Coronary artery (tissue), 2 donors: ENCODE measurements around the gene EPN3.

Source experiments
- DNase-seq: peaks from one replicate; pipeline ENCODE4 v3.0.0-alpha.2; 2017; ENCODE audit warnings: low spot score
- H3K27ac ChIP-seq, 2 donors: fragments of 200-600 bp; sonication (generic); one replicate each; pipeline ENCODE4 v1.5.1; 2016 to 2019
- H3K4me3 ChIP-seq: fragments of 200-600 bp; sonication (generic); 2 replicates; pipeline ENCODE4 v1.5.1; 2016; ENCODE audit warnings: mild to moderate bottlenecking, moderate library complexity
- TF ChIP-seq, protein P1 (sequence below): fragments of 200-600 bp; sonication (generic); IDR thresholded peaks from one replicate; pipeline ENCODE4 v1.5.1; 2019; ENCODE audit warnings: antibody characterized with exemption

EPN3 gene

DNA sequence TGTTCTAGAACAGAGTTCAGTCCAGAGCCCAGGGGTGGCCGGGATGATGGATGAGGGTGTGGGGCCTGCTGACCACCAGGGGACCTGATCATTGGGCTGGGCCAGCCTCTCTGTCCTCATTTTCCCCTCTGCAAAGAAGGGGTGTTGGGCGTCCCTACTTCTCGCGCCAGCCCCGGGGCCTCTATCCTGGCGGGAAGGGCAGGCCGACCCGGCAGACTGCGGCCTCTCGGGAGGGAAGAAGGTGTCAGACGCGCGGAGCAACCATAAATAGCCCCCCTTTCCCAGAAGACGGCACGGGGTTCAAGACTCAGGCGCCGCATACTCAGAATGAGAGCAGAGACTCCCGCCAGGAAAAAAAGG lies 26.0 kb downstream of the EPN3 start:
- TF ChIP-seq, protein P1, sequence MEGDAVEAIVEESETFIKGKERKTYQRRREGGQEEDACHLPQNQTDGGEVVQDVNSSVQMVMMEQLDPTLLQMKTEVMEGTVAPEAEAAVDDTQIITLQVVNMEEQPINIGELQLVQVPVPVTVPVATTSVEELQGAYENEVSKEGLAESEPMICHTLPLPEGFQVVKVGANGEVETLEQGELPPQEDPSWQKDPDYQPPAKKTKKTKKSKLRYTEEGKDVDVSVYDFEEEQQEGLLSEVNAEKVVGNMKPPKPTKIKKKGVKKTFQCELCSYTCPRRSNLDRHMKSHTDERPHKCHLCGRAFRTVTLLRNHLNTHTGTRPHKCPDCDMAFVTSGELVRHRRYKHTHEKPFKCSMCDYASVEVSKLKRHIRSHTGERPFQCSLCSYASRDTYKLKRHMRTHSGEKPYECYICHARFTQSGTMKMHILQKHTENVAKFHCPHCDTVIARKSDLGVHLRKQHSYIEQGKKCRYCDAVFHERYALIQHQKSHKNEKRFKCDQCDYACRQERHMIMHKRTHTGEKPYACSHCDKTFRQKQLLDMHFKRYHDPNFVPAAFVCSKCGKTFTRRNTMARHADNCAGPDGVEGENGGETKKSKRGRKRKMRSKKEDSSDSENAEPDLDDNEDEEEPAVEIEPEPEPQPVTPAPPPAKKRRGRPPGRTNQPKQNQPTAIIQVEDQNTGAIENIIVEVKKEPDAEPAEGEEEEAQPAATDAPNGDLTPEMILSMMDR = no peak
- no peak for DNase-seq
- Histone ChIP-seq H3K4me3 (peak overlapping the region; percentile 72), H3K27ac (no peak overlapping the region)

DNA sequence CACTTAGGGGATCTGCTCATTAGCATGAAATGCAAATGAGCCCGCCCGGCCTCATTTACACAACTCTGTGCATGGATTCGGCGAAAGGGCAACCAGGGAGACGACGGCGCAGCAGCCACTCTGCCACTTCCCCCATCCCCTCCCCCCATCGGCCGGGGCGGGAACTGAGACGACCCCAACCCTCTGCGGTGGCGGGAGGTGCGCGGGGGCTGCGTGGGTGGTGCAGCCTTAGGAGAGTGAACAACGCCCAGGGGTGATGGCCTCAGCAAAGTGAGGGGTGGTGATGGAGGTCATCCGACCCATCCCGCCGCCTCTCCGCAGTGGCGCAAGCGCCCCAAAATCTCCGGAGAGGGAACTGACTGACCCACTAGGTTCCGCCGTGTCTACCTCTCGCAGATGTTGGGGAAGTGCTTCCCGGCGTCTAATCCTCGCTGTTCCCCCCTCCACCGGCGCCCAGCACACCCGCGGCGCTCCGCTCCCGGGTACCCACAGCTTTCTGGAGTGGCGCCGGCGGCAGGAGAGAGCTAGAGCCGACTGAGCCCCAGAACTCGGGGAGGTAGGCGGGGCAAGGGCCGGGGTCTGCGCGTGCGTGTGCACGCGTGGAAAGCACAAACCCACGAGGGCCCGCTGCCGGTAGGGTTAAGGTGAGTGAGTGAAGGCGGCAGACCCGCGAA lies 26.5 kb downstream of the EPN3 start:
- no peak for DNase-seq
- Histone ChIP-seq H3K4me3 (peak overlapping the region; percentile 72), H3K27ac (no peak overlapping the region)
- TF ChIP-seq, protein P1 = no peak

DNA sequence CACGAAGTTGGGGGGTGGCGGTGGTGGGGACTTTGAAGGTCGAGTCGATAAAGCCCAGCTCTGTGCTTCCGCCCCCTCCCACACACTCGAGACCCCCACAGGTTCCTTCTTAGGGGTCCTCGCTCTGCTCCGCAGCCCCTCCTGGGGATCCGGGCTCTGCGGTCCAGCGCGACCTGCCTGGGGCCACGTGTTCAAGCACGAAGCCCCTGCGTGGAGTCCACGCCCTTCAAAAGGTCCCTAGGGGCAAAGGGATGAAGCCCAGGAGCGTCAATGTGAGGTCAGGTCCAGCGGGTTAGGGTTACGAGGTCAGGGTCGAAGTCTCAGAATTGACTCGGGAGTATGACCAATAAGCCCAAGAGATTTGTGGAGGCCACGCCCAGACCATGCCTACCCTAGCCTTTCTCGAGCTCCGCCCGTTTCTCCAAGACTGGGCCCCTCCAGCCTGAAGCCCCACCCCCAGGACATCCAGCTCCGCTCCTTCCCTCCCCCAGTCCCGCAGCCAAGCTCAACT lies 27.2 kb downstream of the EPN3 start:
- TF ChIP-seq, protein P1 = no peak
- Histone ChIP-seq H3K4me3 (peak overlapping the region; percentile 72), H3K27ac (no peak overlapping the region)
- DNase-seq = no peak

DNA sequence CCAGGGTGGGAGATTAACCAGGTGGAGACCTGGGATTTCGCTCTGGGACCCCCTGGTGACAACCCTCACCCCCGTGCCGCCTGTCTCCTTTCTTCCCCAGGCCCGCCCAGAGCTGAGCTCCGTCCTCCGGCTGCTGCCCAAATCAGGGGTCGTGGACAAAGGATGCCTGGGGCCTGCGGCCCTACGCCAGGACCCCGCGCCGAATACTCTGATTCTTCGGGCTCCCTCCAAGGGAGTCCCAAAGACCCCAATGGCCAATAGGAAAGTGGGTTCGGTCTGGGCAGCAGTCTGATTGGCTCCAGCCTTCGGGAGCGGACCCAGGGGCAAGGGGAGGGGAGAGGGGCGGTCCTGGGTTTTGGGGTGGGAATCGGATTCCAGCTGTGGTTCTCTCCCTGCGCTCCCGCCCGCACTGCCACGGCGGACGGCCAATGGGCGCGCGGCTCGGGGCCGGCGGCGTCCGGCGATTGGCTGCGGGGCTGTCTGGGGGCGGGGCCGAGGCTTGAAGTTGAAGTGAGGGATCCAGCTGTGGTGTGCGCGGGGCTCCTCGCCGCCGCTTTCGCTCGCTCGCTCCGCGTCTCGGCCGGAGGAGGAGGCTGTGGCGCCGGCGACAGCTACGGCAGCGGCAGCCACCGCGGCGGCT lies 27.8 kb downstream of the EPN3 start, which contains the start of gene CACNA1G:
Gene CACNA1G (plus strand): TSS at position 531 of the 640 bp plus-strand sequence. CDS start 745 bp downstream, outside the sequence.
- TF ChIP-seq, protein P1 = no peak
- DNase-seq = peak; percentile 94
- Histone ChIP-seq H3K27ac (no peak within 1 kb of the TSS), H3K4me3 (peak within 1 kb of the TSS; percentile 72)

DNA sequence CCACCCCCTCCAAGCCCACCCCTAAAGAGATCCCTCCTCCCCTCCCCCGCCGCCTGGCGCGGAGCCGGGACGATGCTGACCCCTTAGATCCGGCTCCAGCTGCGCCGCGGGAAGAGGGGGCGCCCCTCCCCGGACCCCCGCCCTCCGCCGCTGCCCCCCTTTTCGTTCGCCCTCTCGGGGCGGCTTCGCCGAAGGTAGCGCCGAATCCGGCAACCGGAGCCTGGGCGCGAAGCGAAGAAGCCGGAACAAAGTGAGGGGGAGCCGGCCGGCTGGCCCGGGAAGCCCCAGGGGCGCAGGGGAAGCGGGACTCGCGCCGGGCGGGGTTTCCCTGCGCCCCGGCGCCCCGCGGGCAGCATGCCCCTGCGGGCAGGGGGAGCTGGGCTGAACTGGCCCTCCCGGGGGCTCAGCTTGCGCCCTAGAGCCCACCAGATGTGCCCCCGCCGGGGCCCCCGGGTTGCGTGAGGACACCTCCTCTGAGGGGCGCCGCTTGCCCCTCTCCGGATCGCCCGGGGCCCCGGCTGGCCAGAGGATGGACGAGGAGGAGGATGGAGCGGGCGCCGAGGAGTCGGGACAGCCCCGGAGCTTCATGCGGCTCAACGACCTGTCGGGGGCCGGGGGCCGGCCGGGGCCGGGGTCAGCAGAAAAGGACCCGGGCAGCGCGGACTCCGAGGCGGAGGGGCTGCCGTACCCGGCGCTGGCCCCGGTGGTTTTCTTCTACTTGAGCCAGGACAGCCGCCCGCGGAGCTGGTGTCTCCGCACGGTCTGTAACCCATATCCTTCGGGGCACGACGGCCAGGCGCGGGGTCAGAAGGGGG lies 28.6 kb downstream of the EPN3 start:
- no peak for DNase-seq
- TF ChIP-seq, protein P1 = no peak
- Histone ChIP-seq H3K4me3 (peak overlapping the region; percentile 72), H3K27ac (no peak overlapping the region)

DNA sequence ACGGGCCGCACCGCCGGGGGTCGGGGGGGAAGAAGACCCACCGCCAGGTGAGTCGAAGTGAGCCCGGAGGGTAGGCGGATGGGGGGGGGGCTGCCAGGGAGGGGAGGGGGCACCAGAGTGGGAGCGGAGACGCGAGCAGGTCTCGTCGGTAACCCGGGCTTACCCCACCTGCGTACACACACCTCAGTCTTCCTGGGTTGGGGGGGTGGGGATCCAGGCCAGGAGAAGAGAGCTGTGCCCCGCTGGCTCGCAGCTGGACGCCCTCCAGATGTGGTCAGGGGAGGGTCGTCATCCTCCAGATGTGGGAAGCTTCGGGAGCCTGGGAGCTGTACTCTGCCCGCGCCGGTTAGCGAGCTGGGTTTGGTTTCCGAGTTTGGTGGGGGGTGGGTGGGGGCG lies 29.2 kb downstream of the EPN3 start:
- H3K4me3 ChIP-seq = peak overlapping the region; percentile 72

More for the DNA sequence above, 29.2 kb downstream of the EPN3 start:
- no peak overlapping the region for H3K27ac ChIP-seq
- no peak for DNase-seq
- TF ChIP-seq, protein P1 = no peak
